ENCODE data around the gene SEZ6L2.

- TF ChIP-seq CTCF (IDR thresholded peaks at IDR 0.05; ENCODE audit: low read length) (no peak), EZH2 (IDR thresholded peaks at IDR 0.05; ENCODE audit: borderline replicate concordance, low read length) (no peak)
Measured at GRCh38 chr16:29897333-29897732, 2.0 kb downstream of the SEZ6L2 start.
